ENCODE results near the gene MAP7.

The MAP7 gene

GRCh38 chr6:136563386-136564152 lies 13.3 kb upstream of the MAP7 start:
- no peak for DNase-seq

DNA sequence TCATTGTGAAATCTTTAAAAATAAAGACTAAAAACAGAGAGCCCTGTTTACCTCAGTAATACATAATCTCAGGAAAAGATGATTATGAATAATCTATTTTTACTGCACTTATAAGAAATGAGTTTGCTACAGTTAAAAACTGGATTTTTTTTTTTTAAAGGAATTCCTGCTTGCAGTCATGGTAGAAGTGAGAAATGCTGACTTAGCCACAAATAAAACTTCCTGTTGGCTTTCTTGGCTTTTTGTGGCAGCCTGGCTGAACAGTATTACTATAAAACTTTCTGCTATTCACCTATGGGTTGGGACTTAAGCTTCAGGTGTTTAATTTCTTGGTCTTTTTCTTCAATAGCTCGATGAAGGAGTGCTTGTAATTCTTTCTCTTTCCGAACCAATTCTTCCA lies 12.0 kb upstream of the MAP7 start:
- DNase-seq = no peak

GRCh38 chr6:136553166-136553787 lies 3.1 kb upstream of the MAP7 start:
- DNase-seq = no peak

DNA sequence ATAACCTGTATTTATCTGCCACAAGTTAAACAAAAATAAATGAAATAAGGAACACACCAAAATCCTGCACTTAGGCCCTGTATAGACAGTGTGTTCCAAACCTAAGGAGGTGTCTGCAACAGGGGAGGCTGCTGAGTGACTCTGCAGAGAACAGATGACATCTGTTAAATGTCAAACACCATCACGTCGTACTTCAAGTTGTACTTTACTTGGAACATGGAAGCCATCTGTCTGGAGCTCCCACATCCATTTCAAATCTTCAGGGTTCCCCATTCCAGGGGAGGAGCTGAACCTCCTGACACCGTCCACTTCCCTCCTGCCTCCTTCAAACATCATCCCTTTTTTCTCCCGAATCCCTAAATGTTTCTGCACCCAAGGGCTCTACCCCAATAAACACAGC lies 1.8 kb upstream of the MAP7 start:
- no peak for DNase-seq

GRCh38 chr6:136551103-136551502 lies 881 bp upstream of the MAP7 start:
- DNase-seq = no peak

GRCh38 chr6:136550045-136550329 lies 235 bp downstream of the MAP7 start:
- no peak for DNase-seq

DNA sequence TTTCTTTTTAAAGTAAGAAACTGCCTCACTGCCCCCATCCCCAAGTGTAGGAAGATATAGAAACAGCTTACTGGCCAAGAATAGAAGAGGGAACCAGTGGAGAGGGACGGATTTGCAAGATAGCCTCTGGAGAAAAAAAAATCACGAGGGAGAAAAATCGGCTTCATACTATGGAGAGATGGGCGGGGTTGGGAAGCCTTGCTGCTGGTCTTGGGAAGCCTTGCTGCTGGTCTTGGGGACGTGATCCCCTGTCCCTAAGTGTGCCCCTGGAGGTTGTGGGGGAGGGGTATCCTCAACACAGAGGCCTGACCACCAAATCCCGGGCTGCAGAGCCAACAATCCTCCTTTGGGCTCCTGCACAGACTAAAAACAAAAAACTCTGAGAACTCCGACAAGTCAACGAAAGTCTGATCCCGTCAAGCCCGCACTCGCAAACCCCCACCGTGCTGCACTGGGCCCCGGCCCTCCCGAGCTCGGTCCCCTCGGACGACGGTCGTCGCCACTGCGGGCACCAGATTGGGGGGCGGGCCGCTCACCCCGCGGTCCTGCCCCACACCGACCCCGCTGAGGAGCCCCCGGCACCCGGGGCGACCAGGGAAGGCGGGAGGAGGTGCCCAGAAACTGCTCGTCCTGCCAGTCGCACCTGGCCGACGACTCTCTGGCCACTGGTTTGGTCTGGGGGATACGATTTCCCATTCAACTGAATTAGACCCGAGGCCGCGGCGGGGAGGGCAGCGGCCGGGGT lies 750 bp downstream of the MAP7 start:
- DNase-seq = no peak

GRCh38 chr6:136548582-136549299 lies 1.5 kb downstream of the MAP7 start:
- DNase-seq = no peak

GRCh38 chr6:136547871-136548270 lies 2.4 kb downstream of the MAP7 start:
- no peak for DNase-seq

GRCh38 chr6:136547336-136547735 lies 2.9 kb downstream of the MAP7 start:
- DNase-seq = no peak

GRCh38 chr6:136546331-136546730 lies 3.9 kb downstream of the MAP7 start:
- DNase-seq = no peak

DNA sequence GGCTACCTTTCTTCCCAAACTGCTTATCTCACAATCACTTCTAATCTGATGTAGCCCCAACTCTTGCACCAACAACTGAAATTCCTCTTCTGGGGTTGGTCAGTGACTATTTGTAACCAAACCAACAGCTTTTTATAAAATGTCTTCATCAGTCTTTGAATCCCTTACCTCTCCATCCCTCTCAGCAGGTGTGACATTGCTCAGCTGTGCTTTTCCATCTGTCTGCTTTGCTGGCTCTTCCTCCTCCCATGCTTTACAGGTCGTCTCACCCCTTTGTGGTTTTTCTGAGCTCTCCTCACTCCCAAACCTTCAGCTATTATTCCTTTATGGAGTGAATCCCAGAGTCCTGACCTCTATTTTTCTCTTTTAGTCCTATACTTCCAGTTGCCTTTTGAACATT lies 5.9 kb downstream of the MAP7 start:
- no peak for DNase-seq

DNA sequence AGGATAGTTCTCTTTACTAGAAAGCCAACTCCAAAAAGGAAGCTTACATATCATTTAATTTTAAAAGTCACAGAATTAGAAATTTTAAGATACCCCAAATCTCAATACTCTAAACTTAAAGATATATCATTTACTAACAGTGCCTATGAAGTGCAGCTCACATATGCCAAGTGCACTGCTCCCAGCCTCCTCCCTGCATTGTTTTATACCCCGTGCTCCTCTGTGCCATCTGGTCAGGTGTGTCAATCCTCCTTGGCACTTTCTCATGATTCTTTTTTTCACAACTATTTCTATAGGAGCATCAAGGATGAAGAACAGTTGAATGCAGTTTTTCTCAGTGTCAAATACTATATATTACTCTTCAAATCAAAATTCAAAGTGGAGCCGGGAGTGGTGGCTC lies 8.8 kb downstream of the MAP7 start:
- no peak for DNase-seq

DNA sequence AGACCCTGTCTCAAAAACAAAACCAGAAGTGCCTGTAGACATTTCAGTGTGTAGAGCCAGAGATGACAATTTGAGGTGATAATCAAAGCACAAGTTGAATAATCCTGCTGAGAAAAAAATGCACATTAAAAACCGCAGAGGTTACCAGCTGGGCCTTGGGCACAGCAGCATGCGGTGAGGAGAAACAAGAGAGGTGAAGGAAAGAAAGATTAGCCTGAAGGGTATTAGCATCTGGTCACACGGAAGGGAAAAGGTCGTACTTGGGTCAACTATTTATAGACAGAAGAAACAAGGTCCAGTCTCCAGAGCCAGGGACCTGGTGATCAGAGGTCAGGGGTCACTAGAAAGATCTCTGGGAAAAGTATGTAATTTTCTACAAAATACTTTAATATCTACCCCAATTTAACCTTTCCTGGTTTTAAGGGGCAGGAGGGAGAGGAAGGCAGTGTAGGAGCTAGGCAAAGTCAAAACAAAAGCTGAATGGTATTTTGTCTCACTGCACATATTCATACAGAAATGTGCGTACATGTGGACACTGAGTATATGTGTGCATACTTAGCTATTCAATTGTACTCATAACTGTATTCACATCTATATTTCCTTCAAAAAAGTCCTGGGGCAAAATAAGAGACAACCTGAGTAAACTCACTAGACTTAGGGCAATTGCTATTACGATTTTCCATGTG lies 10.1 kb downstream of the MAP7 start:
- no peak for DNase-seq

- DNase-seq = no peak
Measured at GRCh38 chr6:136538836-136539235, 11.4 kb downstream of the MAP7 start.

DNA sequence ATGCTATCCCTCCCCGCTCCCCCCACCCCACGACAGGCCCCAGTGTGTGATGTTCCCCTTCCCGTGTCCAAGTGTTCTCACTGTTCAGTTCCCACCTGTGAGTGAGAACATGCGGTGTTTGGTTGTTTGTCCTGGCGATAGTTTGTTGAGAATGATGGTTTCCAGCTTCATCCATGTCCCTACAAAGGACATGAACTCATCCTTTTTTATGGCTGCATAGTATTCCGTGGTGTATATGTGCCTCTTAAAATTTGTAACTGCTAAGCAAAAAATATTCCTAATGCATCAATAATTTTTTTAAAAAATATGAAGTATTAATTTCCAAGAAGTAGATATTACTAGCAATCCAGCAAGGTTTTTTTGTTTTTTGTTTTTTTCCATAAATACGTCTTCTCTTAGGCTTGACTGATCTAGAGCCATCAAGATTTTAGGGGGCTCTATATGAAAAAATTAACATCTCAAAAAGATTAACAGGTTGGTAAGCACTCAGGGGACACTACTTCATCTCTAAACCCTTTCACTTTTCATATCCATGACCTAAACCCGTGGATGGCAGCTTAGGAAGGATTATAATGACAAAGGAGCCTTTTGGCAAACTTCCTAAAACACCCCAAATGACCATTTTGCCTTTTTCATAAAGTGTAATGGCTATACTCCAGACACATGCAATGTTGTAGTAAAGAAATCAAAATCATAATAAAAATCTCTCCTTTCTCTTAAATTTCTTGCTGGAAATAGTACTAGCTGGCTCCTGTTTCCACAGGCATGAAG lies 14.2 kb downstream of the MAP7 start:
- no peak for DNase-seq

DNA sequence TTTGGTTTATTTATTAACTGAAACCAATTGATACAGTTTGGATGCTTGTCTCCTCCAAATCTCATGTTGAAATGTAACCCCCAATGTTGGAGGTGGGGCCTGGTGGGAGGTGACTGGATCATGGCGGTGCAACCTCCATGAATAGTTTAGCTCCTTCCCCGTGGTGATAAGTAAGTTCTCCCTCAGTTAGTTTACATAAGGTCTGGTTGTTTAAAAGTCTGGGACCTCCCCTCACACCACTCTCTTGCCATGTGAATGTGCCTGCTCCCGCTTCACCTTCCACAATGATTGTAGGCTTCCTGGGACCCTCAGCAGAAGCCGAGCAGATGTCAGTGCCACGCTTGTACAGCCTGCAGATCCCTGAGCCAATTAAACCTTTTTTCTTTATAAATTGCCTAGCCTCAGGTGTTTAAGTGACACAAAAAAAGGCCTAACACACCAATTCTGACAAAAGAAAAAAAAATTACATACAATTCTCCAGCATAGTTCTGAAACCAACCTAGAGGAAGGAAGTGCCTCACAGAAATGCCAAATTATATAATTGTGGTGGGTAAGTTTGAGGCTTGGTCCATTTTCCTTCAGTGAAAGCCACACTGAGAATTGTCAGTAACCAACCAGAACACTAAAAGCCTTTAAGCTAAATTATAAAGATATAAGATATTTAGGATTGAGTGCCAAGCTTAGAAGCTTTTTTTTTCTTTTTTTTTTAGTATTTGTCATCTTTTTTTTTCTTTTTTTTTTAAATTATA lies 15.0 kb downstream of the MAP7 start:
- DNase-seq = no peak

DNA sequence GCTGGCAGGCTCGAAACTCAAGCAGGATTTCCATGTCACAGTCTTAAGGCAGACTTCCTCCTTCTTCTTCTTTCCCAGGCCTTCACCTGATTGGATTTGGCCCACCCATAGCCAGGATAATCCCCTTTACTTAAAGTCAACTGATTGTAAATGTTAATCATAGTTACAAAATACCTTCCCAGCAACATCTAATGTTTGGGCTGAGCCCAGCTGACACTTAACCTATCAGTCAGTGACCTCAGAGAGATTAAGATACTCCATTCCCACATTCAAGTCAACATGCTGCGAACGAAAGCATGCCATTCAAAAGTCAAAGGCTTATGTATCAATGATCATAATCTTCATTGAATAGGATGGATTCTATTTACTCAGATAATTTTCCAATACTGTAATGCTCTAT lies 16.0 kb downstream of the MAP7 start:
- DNase-seq = no peak

- DNase-seq = no peak
Measured at GRCh38 chr6:136533487-136533886, 16.7 kb downstream of the MAP7 start.

- DNase-seq = no peak
Measured at GRCh38 chr6:136532030-136532429, 18.2 kb downstream of the MAP7 start.

- DNase-seq = no peak
Measured at GRCh38 chr6:136529710-136530109, 20.5 kb downstream of the MAP7 start.

- no peak for DNase-seq
Measured at GRCh38 chr6:136528477-136528876, 21.7 kb downstream of the MAP7 start.
